ENCODE measurements around the gene DPP3. TPM values are rescaled to one million over a fixed set of nuclear protein-coding genes. Genes with fewer than 3 reads are reported as not detected.

Gene DPP3
- total RNA-seq, 2 experiments from 2014 or later, result 72.4 to 75.8 TPM

DNA sequence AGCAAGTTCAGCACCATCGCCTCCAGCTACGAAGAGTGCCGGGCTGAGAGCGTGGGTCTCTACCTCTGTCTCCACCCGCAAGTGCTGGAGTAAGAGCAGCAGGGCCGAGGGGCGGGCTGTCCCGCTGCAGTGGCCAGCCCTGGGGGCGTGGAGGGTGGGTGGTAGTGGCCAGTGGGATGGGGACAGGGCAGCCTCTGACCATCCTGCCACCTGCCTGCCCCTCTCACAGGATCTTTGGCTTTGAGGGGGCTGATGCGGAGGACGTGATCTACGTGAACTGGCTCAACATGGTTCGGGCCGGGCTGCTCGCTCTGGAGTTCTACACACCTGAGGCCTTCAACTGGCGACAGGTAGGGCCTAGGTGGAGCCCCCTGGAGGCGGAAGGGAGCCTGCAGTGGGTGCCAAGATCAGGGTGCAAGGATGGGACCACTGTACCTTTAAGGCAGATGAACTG, 15.2 kb downstream of the DPP3 start:
- no peak overlapping the region for H3K27ac Mint-ChIP-seq
- ATAC-seq (peak; percentile 37), DNase-seq (peak; percentile 47)
- H3K4me1 Mint-ChIP-seq (ENCODE audit: low read depth), result no peaks in the 10 kb centered on the region
- CTCF ChIA-PET, result interaction anchor here (0.9 to 1.1 kb wide), 2 partner anchors 88 to 99 kb away, joined by 3 read pairs; no protein-coding TSS in a partner anchor
- H3K27me3 Mint-ChIP-seq, result no peaks in the 10 kb centered on the region
- peaks cover 23% of the 10 kb centered on the region for H3K36me3 Mint-ChIP-seq (ENCODE audit: low read depth)
- H3K4me3 Mint-ChIP-seq, result no peak overlapping the region
- intact Hi-C loops (cut with micrococcal nuclease), result no loop called here
- peak; percentile 42 for TF ChIP-seq CTCF (IDR thresholded peaks at IDR 0.05)
- POLR2A ChIA-PET, result no interaction called here
- H3K9me3 Mint-ChIP-seq, result no peaks in the 10 kb centered on the region

- peaks cover 21% of the 10 kb centered on the region for H3K36me3 Mint-ChIP-seq (ENCODE audit: low read depth)
- no peak for TF ChIP-seq CTCF (IDR thresholded peaks at IDR 0.05)
- intact Hi-C loops (cut with micrococcal nuclease), result no loop called here
- no peak overlapping the region for H3K27ac Mint-ChIP-seq
- H3K9me3 Mint-ChIP-seq, result no peaks in the 10 kb centered on the region
- no peaks in the 10 kb centered on the region for H3K4me1 Mint-ChIP-seq (ENCODE audit: low read depth)
- H3K4me3 Mint-ChIP-seq, result no peak overlapping the region
- ChIA-PET POLR2A (no interaction called here), CTCF (no interaction called here)
- no peak for DNase-seq
- ATAC-seq, result no peak
- H3K27me3 Mint-ChIP-seq, result no peaks in the 10 kb centered on the region
Measured at GRCh38 chr11:66497206-66497605, 17.0 kb downstream of the DPP3 start.

DNA sequence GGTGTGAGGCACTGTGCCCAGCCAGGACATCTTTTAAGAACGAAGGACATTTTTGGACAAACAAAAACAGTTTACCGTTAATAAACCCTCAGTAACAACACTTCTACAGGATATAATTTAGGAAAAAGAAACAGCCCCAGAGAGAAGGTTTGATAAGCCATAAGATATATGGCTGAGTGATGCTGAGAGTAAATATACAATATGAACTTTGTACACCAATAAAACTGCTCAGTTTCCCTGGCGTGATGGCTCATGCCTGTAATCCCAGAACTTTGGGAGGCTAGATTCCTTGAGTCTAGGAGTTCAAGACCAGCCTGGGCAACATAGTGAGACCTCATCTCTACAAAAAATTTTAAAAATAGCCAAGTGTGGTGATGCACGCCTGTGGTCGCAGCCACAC, 18.3 kb downstream of the DPP3 start:
- ChIA-PET POLR2A (no interaction called here), CTCF (no interaction called here)
- intact Hi-C loops (cut with micrococcal nuclease), result no loop called here
- no peak overlapping the region for H3K4me3 Mint-ChIP-seq
- ATAC-seq (no peak), DNase-seq (no peak)
- H3K9me3 Mint-ChIP-seq, result no peaks in the 10 kb centered on the region
- peaks cover 16% of the 10 kb centered on the region for H3K36me3 Mint-ChIP-seq (ENCODE audit: low read depth)
- TF ChIP-seq CTCF (IDR thresholded peaks at IDR 0.05), result no peak
- no peaks in the 10 kb centered on the region for H3K27me3 Mint-ChIP-seq
- no peaks in the 10 kb centered on the region for H3K4me1 Mint-ChIP-seq (ENCODE audit: low read depth)
- H3K27ac Mint-ChIP-seq, result no peak overlapping the region

DNA sequence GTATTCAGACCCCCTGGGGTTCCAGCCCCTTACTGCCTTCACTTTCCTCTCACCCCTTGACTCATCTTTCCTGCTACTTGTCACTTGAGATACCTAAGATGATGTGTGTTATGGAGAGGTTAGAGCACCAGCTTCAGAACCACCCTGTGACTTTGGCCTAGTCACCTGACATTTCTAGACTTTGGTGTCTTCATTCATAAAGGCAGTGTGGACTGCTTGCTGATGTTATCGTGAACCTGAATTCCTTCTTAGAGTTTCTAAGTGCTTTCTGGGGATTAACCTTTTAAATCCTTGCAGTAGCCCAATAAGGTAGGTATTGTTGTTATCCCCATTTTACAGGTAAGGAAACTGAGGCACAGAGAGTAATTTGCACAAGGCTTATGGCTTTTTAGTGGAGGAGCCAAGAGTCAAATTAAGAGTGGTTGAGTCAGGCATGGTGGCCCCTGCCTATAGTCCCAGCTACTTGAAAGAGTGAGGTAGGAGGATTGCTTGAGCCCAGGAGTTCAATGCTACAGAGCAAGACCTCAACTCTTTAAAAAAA, 25.1 kb downstream of the DPP3 start:
- H3K27ac Mint-ChIP-seq, result no peak overlapping the region
- peaks cover 3% of the 10 kb centered on the region for H3K4me1 Mint-ChIP-seq (ENCODE audit: low read depth)
- no peak overlapping the region for H3K4me3 Mint-ChIP-seq
- POLR2A ChIA-PET, result no interaction called here
- DNase-seq (no peak), ATAC-seq (no peak)
- H3K36me3 Mint-ChIP-seq (ENCODE audit: low read depth), result peaks cover 9% of the 10 kb centered on the region
- CTCF ChIA-PET, result interaction anchor here (1.9 kb wide), 1 partner anchor 14 kb away, joined by 5 read pairs; no protein-coding TSS in a partner anchor
- intact Hi-C loops (cut with micrococcal nuclease), result no loop called here
- no peak for TF ChIP-seq CTCF (IDR thresholded peaks at IDR 0.05)
- H3K9me3 Mint-ChIP-seq, result no peaks in the 10 kb centered on the region
- H3K27me3 Mint-ChIP-seq, result no peaks in the 10 kb centered on the region

DNA sequence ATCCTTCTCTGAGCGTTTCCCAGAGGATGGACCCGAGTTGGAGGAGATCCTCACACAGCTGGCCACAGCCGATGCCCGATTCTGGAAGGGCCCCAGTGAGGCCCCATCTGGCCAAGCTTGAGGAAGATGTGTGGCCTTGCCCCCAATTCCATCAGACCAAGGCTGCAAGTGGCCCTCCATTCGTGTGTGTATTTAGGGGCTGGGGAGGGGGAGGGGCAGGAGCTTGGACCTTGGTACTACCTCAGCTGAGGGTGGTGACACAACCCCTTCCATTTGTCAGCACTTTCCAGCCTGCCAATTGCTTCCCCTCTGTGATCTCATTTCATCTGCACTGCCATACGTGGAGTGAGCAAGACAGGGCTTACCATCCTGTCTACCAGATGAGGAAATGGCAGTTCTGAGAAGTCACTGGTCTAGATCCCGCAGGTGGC, 28.9 kb downstream of the DPP3 start:
- POLR2A ChIA-PET, result no interaction called here
- ATAC-seq (no peak), DNase-seq (peak; percentile 12)
- Mint-ChIP-seq H3K27ac (no peak overlapping the region), H3K4me1 (ENCODE audit: low read depth) (peaks cover 14% of the 10 kb centered on the region), H3K9me3 (no peaks in the 10 kb centered on the region), H3K27me3 (no peaks in the 10 kb centered on the region), H3K4me3 (no peak overlapping the region), H3K36me3 (ENCODE audit: low read depth) (peaks cover 7% of the 10 kb centered on the region)
- TF ChIP-seq CTCF (IDR thresholded peaks at IDR 0.05), result no peak
- intact Hi-C loops (cut with micrococcal nuclease), result no loop called here
- CTCF ChIA-PET, result interaction anchor here (0.9 to 2.4 kb wide), 5 partner anchors 29 to 122 kb away, joined by 3 to 8 read pairs (median 4); partner anchors contain the start of gene DPP3

Data from activated CD8-positive, alpha-beta T cell treated with anti-CD3 and anti-CD28 coated beads for 36 hours (primary cell).